ENCODE measurements around the gene L3MBTL2. TPM values are rescaled to one million over a fixed set of nuclear protein-coding genes. Genes with fewer than 3 reads are reported as not detected.

The L3MBTL2 gene
- polyA plus RNA-seq, 1 experiment: 19.1 TPM

- no peak overlapping the region for H3K27ac ChIP-seq (ENCODE audit: low read depth, low read length)
- no peaks in the 10 kb centered on the region for H3K27me3 ChIP-seq (ENCODE audit: control insufficient read depth, insufficient read depth, low read length)
- H3K4me3 ChIP-seq (ENCODE audit: low read depth, low read length): no peak overlapping the region
- CTCF ChIA-PET: interaction anchor here (0.6 to 1.6 kb wide), 3 partner anchors 103 to 307 kb away, joined by 3 to 5 read pairs (median 4); no protein-coding TSS in a partner anchor
- DNase-seq (ENCODE audit: low read depth, low spot score): no peak
- no peak for TF ChIP-seq CTCF (IDR thresholded peaks at IDR 0.05; ENCODE audit: low read depth, low read length)
- POLR2A ChIA-PET: no interaction called here
- no peaks in the 10 kb centered on the region for H3K9me3 ChIP-seq (ENCODE audit: control insufficient read depth, insufficient read depth, low read length)
These were observed 24.8 kb downstream of the L3MBTL2 start for GRCh38 chr22:41229730-41230400.

- POLR2A ChIA-PET: no interaction called here
- no peak overlapping the region for H3K4me3 ChIP-seq (ENCODE audit: low read depth, low read length)
- DNase-seq (ENCODE audit: low read depth, low spot score): no peak
- no peak for TF ChIP-seq CTCF (IDR thresholded peaks at IDR 0.05; ENCODE audit: low read depth, low read length)
- CTCF ChIA-PET: interaction anchor here (1.1 to 1.6 kb wide), 2 partner anchors 287 to 308 kb away, joined by 3 to 4 read pairs; no protein-coding TSS in a partner anchor
- no peaks in the 10 kb centered on the region for H3K27me3 ChIP-seq (ENCODE audit: control insufficient read depth, insufficient read depth, low read length)
- H3K27ac ChIP-seq (ENCODE audit: low read depth, low read length): no peak overlapping the region
- H3K9me3 ChIP-seq (ENCODE audit: control insufficient read depth, insufficient read depth, low read length): no peaks in the 10 kb centered on the region
These were observed 25.3 kb downstream of the L3MBTL2 start for GRCh38 chr22:41230401-41230785.

GRCh38 chr22:41231369-41231768 lies 26.3 kb downstream of the L3MBTL2 start:
- TF ChIP-seq CTCF (IDR thresholded peaks at IDR 0.05; ENCODE audit: low read depth, low read length): no peak
- no peak for DNase-seq (ENCODE audit: low read depth, low spot score)
- ChIA-PET CTCF (no interaction called here), POLR2A (interaction anchor here (0.6 kb wide), 1 partner anchor 410 kb away, joined by 4 read pairs; no protein-coding TSS in a partner anchor)
- Histone ChIP-seq H3K27ac (ENCODE audit: low read depth, low read length) (no peak overlapping the region), H3K4me3 (ENCODE audit: low read depth, low read length) (no peak overlapping the region), H3K9me3 (ENCODE audit: control insufficient read depth, insufficient read depth, low read length) (no peaks in the 10 kb centered on the region), H3K27me3 (ENCODE audit: control insufficient read depth, insufficient read depth, low read length) (no peaks in the 10 kb centered on the region)

- TF ChIP-seq CTCF (IDR thresholded peaks at IDR 0.05; ENCODE audit: low read depth, low read length): no peak
- POLR2A ChIA-PET: no interaction called here
- Histone ChIP-seq H3K4me3 (ENCODE audit: low read depth, low read length) (no peak overlapping the region), H3K27me3 (ENCODE audit: control insufficient read depth, insufficient read depth, low read length) (peaks cover 2% of the 10 kb centered on the region), H3K27ac (ENCODE audit: low read depth, low read length) (no peak overlapping the region), H3K9me3 (ENCODE audit: control insufficient read depth, insufficient read depth, low read length) (no peaks in the 10 kb centered on the region)
- CTCF ChIA-PET: no interaction called here
- DNase-seq (ENCODE audit: low read depth, low spot score): no peak
These were observed 29.9 kb downstream of the L3MBTL2 start for GRCh38 chr22:41234815-41235695.
